HEK293 (cell line): ENCODE data around the gene LST1.
A peak's percentile ranks its signal among the peaks of the same experiment; 100 is the strongest.

ENCODE experiments used
- CTCF ChIA-PET: fragments of 350-600 bp; formaldehyde crosslinking; extraction: SDS; loops from one replicate; lab custom pipeline; 2021; ENCODE audit warnings: antibody characterized with exemption; lab: Yijun Ruan, JAX
- POLR2A ChIA-PET: fragments of 300-600 bp; formaldehyde crosslinking; extraction: SDS; loops from one replicate; lab custom pipeline; 2020; ENCODE audit warnings: antibody characterized with exemption, inconsistent platforms; lab: Yijun Ruan, JAX
- H3K27ac ChIP-seq: fragments of 200-500 bp; sonication (Bioruptor generic); 2 replicates; pipeline ENCODE4 v1.5.1; 2014; ENCODE audit warnings: low read depth, low read length, control low read depth, inconsistent platforms; ENCODE audit errors: extremely low read depth
- H3K36me3 ChIP-seq, 2 experiments: fragments of 200-500 bp in 1 of 2; sonication (Bioruptor generic) in 1 of 2; 1 replicate in 1 of 2; 2 replicates in 1 of 2; pipeline ENCODE4 v1.5.1; 2014 to 2017; ENCODE audit warnings: inconsistent platforms in 2 of 2, low read length in 2 of 2; ENCODE audit not compliant: control insufficient read depth in 2 of 2, insufficient read depth in 1 of 2
- H3K4me1 ChIP-seq: fragments of 200-500 bp; sonication (Bioruptor generic); 2 replicates; pipeline ENCODE4 v1.5.1; 2014; ENCODE audit warnings: mild to moderate bottlenecking, low read length, inconsistent platforms; ENCODE audit not compliant: control insufficient read depth, insufficient read depth
- H3K4me3 ChIP-seq: 2 replicates; pipeline ENCODE4 v1.5.1; 2011; ENCODE audit warnings: low read depth, mild to moderate bottlenecking, control low read depth, low read length, moderate library complexity
- H3K9me3 ChIP-seq: fragments of 200-500 bp; sonication (Bioruptor generic); 2 replicates; pipeline ENCODE4 v1.5.1; 2014; ENCODE audit warnings: low read depth, low read length, inconsistent platforms; ENCODE audit not compliant: control insufficient read depth, insufficient read depth
- HOXC10 ChIP-seq: sonication (generic); formaldehyde crosslinking; IDR thresholded peaks from 2 replicates; pipeline ENCODE4 v1.8.1; 2023; ENCODE audit warnings: mild to moderate bottlenecking, missing genetic modification reagents
- SCRT2 ChIP-seq: fragments of 450-650 bp; formaldehyde crosslinking; IDR thresholded peaks from 2 replicates; pipeline ENCODE4 v1.5.1; 2016; ENCODE audit warnings: missing biosample characterization, missing genetic modification characterization
- TSHZ1 ChIP-seq: fragments of 450-650 bp; formaldehyde crosslinking; IDR thresholded peaks from 2 replicates; pipeline ENCODE4 v1.5.1; 2016; ENCODE audit warnings: missing biosample characterization, missing genetic modification characterization, borderline replicate concordance
- ZBTB8A ChIP-seq: fragments of 450-650 bp; formaldehyde crosslinking; IDR thresholded peaks from 2 replicates; pipeline ENCODE4 v1.5.1; 2016; ENCODE audit warnings: missing biosample characterization, missing genetic modification characterization
- ZNF112 ChIP-seq: fragments of 450-650 bp; formaldehyde crosslinking; IDR thresholded peaks from 2 replicates; pipeline ENCODE4 v1.5.0; 2017; ENCODE audit warnings: missing biosample characterization, missing genetic modification characterization
- ZNF114 ChIP-seq: fragments of 450-650 bp; formaldehyde crosslinking; IDR thresholded peaks from 2 replicates; pipeline ENCODE4 v1.5.0; 2017; ENCODE audit warnings: missing biosample characterization, missing genetic modification characterization
- ZNF169 ChIP-seq: fragments of 450-650 bp; formaldehyde crosslinking; IDR thresholded peaks from 2 replicates; pipeline ENCODE4 v1.5.1; 2016; ENCODE audit warnings: missing biosample characterization, missing genetic modification characterization
- ZNF571 ChIP-seq: fragments of 450-650 bp; formaldehyde crosslinking; IDR thresholded peaks from 2 replicates; pipeline ENCODE4 v1.5.0; 2017; ENCODE audit warnings: missing biosample characterization, missing genetic modification characterization
- ZNF585B ChIP-seq: fragments of 450-650 bp; formaldehyde crosslinking; IDR thresholded peaks from 2 replicates; pipeline ENCODE4 v1.5.1; 2016; ENCODE audit warnings: missing biosample characterization, missing genetic modification characterization
- ZNF600 ChIP-seq: fragments of 450-650 bp; formaldehyde crosslinking; IDR thresholded peaks from 2 replicates; pipeline ENCODE4 v1.5.1; 2016; ENCODE audit warnings: missing biosample characterization, missing genetic modification characterization
- ZNF670 ChIP-seq: fragments of 450-650 bp; formaldehyde crosslinking; IDR thresholded peaks from 2 replicates; pipeline ENCODE4 v1.5.1; 2016; ENCODE audit warnings: missing biosample characterization, missing genetic modification characterization, low read depth
- ZNF843 ChIP-seq: fragments of 450-650 bp; formaldehyde crosslinking; IDR thresholded peaks from 2 replicates; pipeline ENCODE4 v1.5.1; 2016; ENCODE audit warnings: missing biosample characterization, missing genetic modification characterization
- TF ChIP-seq, protein P1 (sequence below): fragments of 450-650 bp; formaldehyde crosslinking; IDR thresholded peaks from 2 replicates; pipeline ENCODE4 v1.5.1; 2016; ENCODE audit warnings: missing biosample characterization, missing genetic modification characterization
- TF ChIP-seq, protein P2 (sequence below): fragments of 450-650 bp; formaldehyde crosslinking; IDR thresholded peaks from 2 replicates; pipeline ENCODE4 v1.5.1; 2016; ENCODE audit warnings: missing biosample characterization, missing genetic modification characterization
- TF ChIP-seq, protein P3 (sequence below): fragments of 450-650 bp; formaldehyde crosslinking; IDR thresholded peaks from 2 replicates; pipeline ENCODE4 v1.5.1; 2016; ENCODE audit warnings: missing biosample characterization, missing genetic modification characterization
- TF ChIP-seq, protein P4 (sequence below): IDR thresholded peaks from 2 replicates; pipeline ENCODE4 v1.6.1; 2011; ENCODE audit warnings: mild to moderate bottlenecking, low read depth, low read length, borderline replicate concordance

The LST1 gene

GRCh38 chr6:31579119-31579505 lies 7.0 kb upstream of the LST1 start (continued):
- no peak for TF ChIP-seq TSHZ1 (tag by site-specific recombination)
- no peak for TF ChIP-seq ZNF670 (tag by site-specific recombination)
- no peak for TF ChIP-seq ZNF169 (tag by site-specific recombination)
- TF ChIP-seq ZNF600 (tag by site-specific recombination) = no peak
- TF ChIP-seq ZNF571 (tag by site-specific recombination) = no peak
- no peak for TF ChIP-seq ZNF112 (tag by site-specific recombination)
- TF ChIP-seq, all 188 proteins: peak for 0

DNA sequence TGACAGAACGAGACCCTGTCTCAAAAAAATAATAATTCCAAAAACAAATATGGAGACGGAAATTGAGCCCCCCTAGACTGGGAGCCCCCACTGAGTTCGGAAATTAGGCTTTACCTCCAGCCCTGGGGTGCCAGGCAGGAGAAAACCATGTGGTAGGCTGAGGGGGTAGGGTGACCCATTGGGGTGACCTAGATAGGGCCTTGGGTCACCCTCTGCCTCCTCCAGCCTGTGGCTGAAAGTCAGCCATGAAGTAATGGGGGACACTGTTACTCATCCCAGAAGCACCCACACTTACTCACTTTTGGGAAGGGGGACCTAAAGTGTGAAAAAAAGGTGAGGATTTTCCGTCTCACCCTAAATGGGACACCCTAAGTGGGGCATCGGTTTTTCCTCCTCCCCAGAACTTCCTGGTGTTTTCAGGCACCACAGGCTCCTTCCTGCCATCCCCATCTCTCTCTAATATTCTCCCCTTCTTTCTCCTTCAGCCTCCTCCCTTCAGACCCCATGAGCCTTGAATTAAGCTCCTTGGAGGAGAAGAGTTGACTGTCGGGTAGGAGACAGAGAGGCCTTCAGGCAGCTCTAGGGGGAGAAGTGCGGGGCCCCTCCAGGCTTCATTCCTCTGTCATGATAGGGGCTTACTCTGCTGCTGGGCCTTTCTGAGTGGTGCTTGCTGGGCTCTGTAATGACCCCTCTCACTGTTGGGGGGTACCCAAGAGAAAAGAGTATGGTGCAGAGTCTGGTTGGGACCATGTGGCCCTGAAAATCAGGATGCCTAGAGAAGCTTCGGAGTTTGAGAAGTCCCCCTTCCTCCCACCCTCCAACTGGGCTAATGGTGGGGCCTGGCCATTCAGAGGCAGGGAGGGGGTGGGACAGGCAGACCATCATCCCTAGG lies 6.3 kb upstream of the LST1 start:
- H3K36me3 ChIP-seq = no peaks in the 10 kb centered on the region
- CTCF ChIA-PET = interaction anchor here (0.6 to 18.7 kb wide), 23 partner anchors 9 to 1258 kb away, joined by 3 to 518 read pairs (median 5); partner anchors contain the start of genes ATP6V1G2, LTA, MICA and NCR3
- TF ChIP-seq ZBTB8A (tag by site-specific recombination) (0 out of 2 replicates have a peak, but pooled peaks have one; percentile 12), ZNF585B (tag by site-specific recombination) (no peak)
- TF ChIP-seq, protein P1, sequence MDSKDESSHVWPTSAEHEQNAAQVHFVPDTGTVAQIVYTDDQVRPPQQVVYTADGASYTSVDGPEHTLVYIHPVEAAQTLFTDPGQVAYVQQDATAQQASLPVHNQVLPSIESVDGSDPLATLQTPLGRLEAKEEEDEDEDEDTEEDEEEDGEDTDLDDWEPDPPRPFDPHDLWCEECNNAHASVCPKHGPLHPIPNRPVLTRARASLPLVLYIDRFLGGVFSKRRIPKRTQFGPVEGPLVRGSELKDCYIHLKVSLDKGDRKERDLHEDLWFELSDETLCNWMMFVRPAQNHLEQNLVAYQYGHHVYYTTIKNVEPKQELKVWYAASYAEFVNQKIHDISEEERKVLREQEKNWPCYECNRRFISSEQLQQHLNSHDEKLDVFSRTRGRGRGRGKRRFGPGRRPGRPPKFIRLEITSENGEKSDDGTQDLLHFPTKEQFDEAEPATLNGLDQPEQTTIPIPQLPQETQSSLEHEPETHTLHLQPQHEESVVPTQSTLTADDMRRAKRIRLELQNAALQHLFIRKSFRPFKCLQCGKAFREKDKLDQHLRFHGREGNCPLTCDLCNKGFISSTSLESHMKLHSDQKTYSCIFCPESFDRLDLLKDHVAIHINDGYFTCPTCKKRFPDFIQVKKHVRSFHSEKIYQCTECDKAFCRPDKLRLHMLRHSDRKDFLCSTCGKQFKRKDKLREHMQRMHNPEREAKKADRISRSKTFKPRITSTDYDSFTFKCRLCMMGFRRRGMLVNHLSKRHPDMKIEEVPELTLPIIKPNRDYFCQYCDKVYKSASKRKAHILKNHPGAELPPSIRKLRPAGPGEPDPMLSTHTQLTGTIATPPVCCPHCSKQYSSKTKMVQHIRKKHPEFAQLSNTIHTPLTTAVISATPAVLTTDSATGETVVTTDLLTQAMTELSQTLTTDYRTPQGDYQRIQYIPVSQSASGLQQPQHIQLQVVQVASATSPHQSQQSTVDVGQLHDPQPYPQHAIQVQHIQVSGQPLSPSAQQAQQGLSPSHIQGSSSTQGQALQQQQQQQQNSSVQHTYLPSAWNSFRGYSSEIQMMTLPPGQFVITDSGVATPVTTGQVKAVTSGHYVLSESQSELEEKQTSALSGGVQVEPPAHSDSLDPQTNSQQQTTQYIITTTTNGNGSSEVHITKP (tag by site-specific recombination) = peak; percentile 35; the same call in 1 of the 2 replicates
- TF ChIP-seq, all 188 proteins: peak for 2
- Histone ChIP-seq H3K4me1 (peaks cover 4% of the 10 kb centered on the region; the same call in 1 of the 2 replicates), H3K4me3 (no peak overlapping the region), H3K27ac (no peak overlapping the region), H3K9me3 (no peaks in the 10 kb centered on the region)
- POLR2A ChIA-PET = interaction anchor here (0.9 to 2.1 kb wide), 7 partner anchors 10 to 251 kb away, joined by 3 to 7 read pairs (median 4); partner anchors contain the start of genes DDX39B and HSPA1B

DNA sequence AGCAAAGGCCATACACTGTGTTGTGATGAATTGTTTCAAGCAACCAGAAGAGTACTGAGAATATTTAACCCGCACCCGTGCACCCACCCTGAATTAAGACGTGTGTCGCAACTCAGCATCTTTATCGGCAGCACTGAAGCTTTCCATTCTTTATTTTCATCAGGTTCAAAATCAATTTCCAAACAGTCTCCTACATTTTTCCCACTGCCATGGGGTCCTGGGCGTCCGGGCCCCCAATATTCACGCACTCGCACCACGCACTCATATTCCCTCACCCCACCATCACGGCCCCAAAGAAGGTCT lies 5.7 kb upstream of the LST1 start:
- Histone ChIP-seq H3K9me3 (no peaks in the 10 kb centered on the region), H3K36me3 (no peaks in the 10 kb centered on the region), H3K4me1 (peaks cover 4% of the 10 kb centered on the region; the same call in 1 of the 2 replicates), H3K27ac (no peak overlapping the region), H3K4me3 (no peak overlapping the region)
- ChIA-PET CTCF (interaction anchor here (0.6 to 18.7 kb wide), 25 partner anchors 9 to 1434 kb away, joined by 3 to 518 read pairs (median 4); partner anchors contain the start of genes ATP6V1G2, LTA, MICA and NCR3), POLR2A (interaction anchor here (0.9 to 2.1 kb wide), 8 partner anchors 11 to 250 kb away, joined by 3 to 7 read pairs (median 4); partner anchors contain the start of genes DDX39B, HSPA1B and NCR3)
- no peak for TF ChIP-seq SCRT2 (tag by site-specific recombination)
- TF ChIP-seq, protein P2, sequence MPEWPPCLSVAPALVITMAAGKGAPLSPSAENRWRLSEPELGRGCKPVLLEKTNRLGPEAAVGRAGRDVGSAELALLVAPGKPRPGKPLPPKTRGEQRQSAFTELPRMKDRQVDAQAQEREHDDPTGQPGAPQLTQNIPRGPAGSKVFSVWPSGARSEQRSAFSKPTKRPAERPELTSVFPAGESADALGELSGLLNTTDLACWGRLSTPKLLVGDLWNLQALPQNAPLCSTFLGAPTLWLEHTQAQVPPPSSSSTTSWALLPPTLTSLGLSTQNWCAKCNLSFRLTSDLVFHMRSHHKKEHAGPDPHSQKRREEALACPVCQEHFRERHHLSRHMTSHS (tag by site-specific recombination) = no peak
- TF ChIP-seq ZNF843 = no peak
- no peak for TF ChIP-seq HOXC10 (CRISPR knock-in tag)
- no peak for TF ChIP-seq ZNF114 (tag by site-specific recombination)
- TF ChIP-seq TSHZ1 (tag by site-specific recombination) = no peak
- TF ChIP-seq, protein P3, sequence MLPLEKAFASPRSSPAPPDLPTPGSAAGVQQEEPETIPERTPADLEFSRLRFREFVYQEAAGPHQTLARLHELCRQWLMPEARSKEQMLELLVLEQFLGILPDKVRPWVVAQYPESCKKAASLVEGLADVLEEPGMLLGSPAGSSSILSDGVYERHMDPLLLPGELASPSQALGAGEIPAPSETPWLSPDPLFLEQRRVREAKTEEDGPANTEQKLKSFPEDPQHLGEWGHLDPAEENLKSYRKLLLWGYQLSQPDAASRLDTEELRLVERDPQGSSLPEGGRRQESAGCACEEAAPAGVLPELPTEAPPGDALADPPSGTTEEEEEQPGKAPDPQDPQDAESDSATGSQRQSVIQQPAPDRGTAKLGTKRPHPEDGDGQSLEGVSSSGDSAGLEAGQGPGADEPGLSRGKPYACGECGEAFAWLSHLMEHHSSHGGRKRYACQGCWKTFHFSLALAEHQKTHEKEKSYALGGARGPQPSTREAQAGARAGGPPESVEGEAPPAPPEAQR (tag by site-specific recombination) = no peak
- TF ChIP-seq, protein P4, sequence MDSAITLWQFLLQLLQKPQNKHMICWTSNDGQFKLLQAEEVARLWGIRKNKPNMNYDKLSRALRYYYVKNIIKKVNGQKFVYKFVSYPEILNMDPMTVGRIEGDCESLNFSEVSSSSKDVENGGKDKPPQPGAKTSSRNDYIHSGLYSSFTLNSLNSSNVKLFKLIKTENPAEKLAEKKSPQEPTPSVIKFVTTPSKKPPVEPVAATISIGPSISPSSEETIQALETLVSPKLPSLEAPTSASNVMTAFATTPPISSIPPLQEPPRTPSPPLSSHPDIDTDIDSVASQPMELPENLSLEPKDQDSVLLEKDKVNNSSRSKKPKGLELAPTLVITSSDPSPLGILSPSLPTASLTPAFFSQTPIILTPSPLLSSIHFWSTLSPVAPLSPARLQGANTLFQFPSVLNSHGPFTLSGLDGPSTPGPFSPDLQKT = no peak
